Endothelial cell of umbilical vein (primary cell): ENCODE data around the gene C17orf50. TPM values are rescaled to one million over a fixed set of nuclear protein-coding genes. Genes with fewer than 3 reads are reported as not detected.

Experiments
- BruUV-seq: library from RNA; stranded (reverse); fragments of 400-500 nt; replicated peaks from 2 replicates; lab custom pipeline; 2021; lab: Mats Ljungman, UMichigan
- CTCF ChIA-PET: fragments of 300-600, 350-600 bp; sonication (Branson Sonifier 250); formaldehyde crosslinking; loops from one replicate; lab custom pipeline; 2021; ENCODE audit warnings: antibody characterized with exemption, inconsistent platforms; lab: Charles Lee
- POLR2A ChIA-PET: fragments of 300-600, 350-600 bp; sonication (Branson Sonifier 250); formaldehyde crosslinking; loops from one replicate; lab custom pipeline; 2021; ENCODE audit warnings: antibody characterized with exemption, inconsistent platforms; lab: Charles Lee
- DNase-seq: peaks from one replicate; pipeline ENCODE4 v3.0.0-alpha.2; 2011; ENCODE audit warnings: low read depth, low spot score
- FAIRE-seq: peaks from 2 replicates; lab custom pipeline; 2011; peaks lifted over from hg19 to GRCh38; lab: Jason Lieb, UNC
- H2AFZ ChIP-seq: 2 replicates; pipeline ENCODE4 v1.6.0; 2012; ENCODE audit warnings: low read depth, low read length, control low read depth, inconsistent platforms
- H3K27ac ChIP-seq: 2 replicates; pipeline ENCODE4 v1.5.1; 2011; ENCODE audit warnings: low read depth, mild to moderate bottlenecking, control low read depth, low read length, moderate library complexity; ENCODE audit not compliant: insufficient read depth
- H3K27me3 ChIP-seq, 2 experiments: 2 replicates each; pipeline versions ENCODE4 v1.6.0 to v1.6.1; 2011; ENCODE audit warnings: low read length in 2 of 2, mixed read lengths in 1 of 2; ENCODE audit not compliant: control insufficient read depth in 2 of 2, insufficient read depth in 2 of 2
- H3K36me3 ChIP-seq, 2 experiments: 2 replicates in 1 of 2; 3 replicates in 1 of 2; pipeline ENCODE4 v1.5.1; 2011; ENCODE audit warnings: low read length in 2 of 2, mild to moderate bottlenecking in 1 of 2, moderate library complexity in 1 of 2; ENCODE audit not compliant: control insufficient read depth in 2 of 2, insufficient read depth in 2 of 2; ENCODE audit errors: extremely low read depth in 1 of 2
- H3K4me1 ChIP-seq: 3 replicates; pipeline ENCODE4 v1.5.1; 2011; ENCODE audit warnings: mild to moderate bottlenecking, low read length; ENCODE audit not compliant: control insufficient read depth, insufficient read depth; ENCODE audit errors: extremely low read depth
- H3K4me2 ChIP-seq: 2 replicates; pipeline ENCODE4 v1.6.1; 2011; ENCODE audit warnings: low read length, control low read depth, mixed read lengths; ENCODE audit not compliant: insufficient read depth
- H3K4me3 ChIP-seq, 3 experiments: fragments of 200-600 bp in 1 of 3; sonication (generic), shearing (Covaris generic) in 1 of 3; replicated peaks in 1 of 3; 2 replicates each; pipeline ENCODE4 v1.5.1; 2011 to 2016; ENCODE audit warnings: control low read depth in 3 of 3, low read length in 3 of 3, mild to moderate bottlenecking in 2 of 3, inconsistent platforms in 1 of 3, low read depth in 1 of 3, moderate library complexity in 1 of 3; ENCODE audit not compliant: insufficient read depth in 1 of 3
- H3K79me2 ChIP-seq: 2 replicates; pipeline ENCODE4 v1.6.0; 2012; ENCODE audit warnings: low read length, inconsistent platforms; ENCODE audit not compliant: control insufficient read depth, insufficient read depth
- H3K9ac ChIP-seq: replicated peaks from 2 replicates; pipeline ENCODE3; 2011; ENCODE audit warnings: low read length, control low read depth; ENCODE audit not compliant: insufficient read depth; ENCODE audit errors: extremely low read depth
- H3K9me1 ChIP-seq: replicated peaks from 3 replicates; pipeline ENCODE4 v1.6.0; 2011; ENCODE audit warnings: mild to moderate bottlenecking, low read length; ENCODE audit not compliant: control insufficient read depth, insufficient read depth; ENCODE audit errors: extremely low read depth
- H3K9me3 ChIP-seq: replicated peaks from 2 replicates; pipeline ENCODE4 v1.5.1; 2012; ENCODE audit warnings: low read length, inconsistent platforms; ENCODE audit not compliant: control insufficient read depth, insufficient read depth
- H4K20me1 ChIP-seq: replicated peaks from 2 replicates; pipeline ENCODE3; 2011; ENCODE audit warnings: mild to moderate bottlenecking, low read length; ENCODE audit not compliant: control insufficient read depth, insufficient read depth; ENCODE audit errors: extremely low read depth
- EZH2 ChIP-seq: IDR thresholded peaks from 2 replicates; pipeline ENCODE4 v1.6.1; 2012; ENCODE audit warnings: borderline replicate concordance, low read depth, mild to moderate bottlenecking, moderate library complexity, low read length, inconsistent platforms; ENCODE audit not compliant: severe bottlenecking
- FOS ChIP-seq: IDR thresholded peaks from 2 replicates; pipeline ENCODE4 v1.6.1; 2011; ENCODE audit warnings: mild to moderate bottlenecking, low read length, moderate library complexity, borderline replicate concordance; ENCODE audit not compliant: insufficient read depth
- GATA2 ChIP-seq: IDR thresholded peaks from 2 replicates; pipeline ENCODE4 v1.7.0; 2011; ENCODE audit warnings: low read depth, mild to moderate bottlenecking, moderate library complexity, mixed read lengths, low read length; ENCODE audit not compliant: insufficient read length, insufficient read depth
- JUN ChIP-seq: IDR thresholded peaks from 2 replicates; pipeline ENCODE4 v1.6.1; 2011; ENCODE audit warnings: borderline replicate concordance, low read depth; ENCODE audit not compliant: insufficient read length, insufficient read depth
- MYC ChIP-seq: IDR thresholded peaks from one replicate; pipeline ENCODE4 v1.6.1; 2011; ENCODE audit warnings: mild to moderate bottlenecking, low read depth, low read length
- POLR2A ChIP-seq: IDR thresholded peaks from 2 replicates; pipeline ENCODE4 v1.6.1; 2012; ENCODE audit warnings: low read depth, mild to moderate bottlenecking, control low read depth, low read length
- POLR2AphosphoS5 ChIP-seq: IDR thresholded peaks from 2 replicates; pipeline ENCODE4 v1.6.1; 2012; ENCODE audit warnings: low read depth, mild to moderate bottlenecking, control low read depth, low read length, moderate library complexity; ENCODE audit not compliant: insufficient read depth
- dilution Hi-C: fragments of 300-500 bp; cut with MboI; formaldehyde crosslinking; loops from one replicate; pipeline ENCODE4 v1.15.0; 2019; ENCODE audit warnings: low sequenced_read_pairs; ENCODE audit not compliant: extremely low pct_ligation_motif_present
- intact Hi-C: fragments of 100-400 bp; cut with micrococcal nuclease; formaldehyde crosslinking; loops from one replicate; pipeline ENCODE4 v1.10.0; 2022
- polyA plus RNA-seq, 4 experiments: library from polyadenylated mRNA; depleted of rRNA in 3 of 4; stranded (reverse) in 3 of 4; unstranded in 1 of 4; fragments of >200 nt; gene quantifications; 2 replicates each; pipeline versions ENCODE4 v1.2.1 to v1.2.3, GENCODE V29; 2011 to 2012; ENCODE audit warnings: missing spikeins in 1 of 4
- total RNA-seq: library from RNA; stranded (reverse); gene quantifications from 2 replicates; pipeline ENCODE4 v1.2.3, GENCODE V29; 2021
- TF ChIP-seq, protein P1 (sequence below), 2 donors: IDR thresholded peaks; 1 replicate in 1 of 2; 2 replicates in 1 of 2; pipeline ENCODE4 v1.5.1; 2011; ENCODE audit warnings: low read length in 2 of 2, mild to moderate bottlenecking in 2 of 2, moderate library complexity in 2 of 2, control low read depth in 1 of 2, inconsistent platforms in 1 of 2, low read depth in 1 of 2; ENCODE audit not compliant: insufficient read depth in 1 of 2; ENCODE audit errors: extremely low read depth in 1 of 2
- TF ChIP-seq, protein P2 (sequence below): IDR thresholded peaks from 2 replicates; pipeline ENCODE4 v1.6.1; 2011; ENCODE audit not compliant: insufficient read depth, insufficient read length

The C17orf50 gene
- total and polyA plus RNA-seq, 2 donors (not counting 3 experiments of a cell fraction or from before 2014, with no cell fraction given) = 0.15 TPM; not detected in 1

DNA sequence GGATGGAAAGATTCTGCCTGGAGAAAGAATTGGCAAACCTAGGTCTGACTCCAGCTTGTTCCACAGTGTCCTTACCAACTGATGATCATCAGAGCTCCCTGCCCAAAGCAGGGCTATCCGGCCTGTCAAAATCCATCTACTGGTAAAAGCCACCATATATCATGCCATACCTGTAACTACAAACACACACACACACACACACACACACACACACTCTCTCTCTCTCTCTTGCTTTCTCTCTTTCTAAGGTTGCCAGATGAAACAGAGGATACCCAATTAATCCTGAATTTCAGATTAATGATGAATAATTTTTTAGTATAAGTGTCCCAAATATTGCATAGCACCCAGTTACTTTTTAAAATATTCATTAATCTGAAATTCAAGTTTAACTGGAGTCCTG, 36.3 kb downstream of the C17orf50 start:
- Histone ChIP-seq H3K9me1 (no peaks in the 10 kb centered on the region), H2AFZ (no peak overlapping the region), H4K20me1 (no peaks in the 10 kb centered on the region), H3K4me3 (no peak overlapping the region), H3K36me3 (no peaks in the 10 kb centered on the region), H3K27me3 (peaks cover 34 to 57% of the 10 kb centered on the region in 2 experiments), H3K79me2 (no peaks in the 10 kb centered on the region), H3K9ac (no peak overlapping the region), H3K27ac (no peak overlapping the region), H3K9me3 (no peaks in the 10 kb centered on the region), H3K4me2 (no peak overlapping the region), H3K4me1 (peaks cover 28% of the 10 kb centered on the region)
- intact Hi-C loops = no loop called here
- ChIA-PET CTCF (interaction anchor here (1.0 to 8.1 kb wide), 5 partner anchors 12 to 33 kb away, joined by 3 to 68 read pairs (median 6); partner anchors contain the start of gene TAF15), POLR2A (interaction anchor here (1.5 kb wide), 1 partner anchor 12 kb away, joined by 5 read pairs; the partner anchor contains the start of gene TAF15)
- BruUV-seq = no TSS peak
- FAIRE-seq (no peak), DNase-seq (no peak)
- TF ChIP-seq JUN = no peak
- TF ChIP-seq, protein P1, sequence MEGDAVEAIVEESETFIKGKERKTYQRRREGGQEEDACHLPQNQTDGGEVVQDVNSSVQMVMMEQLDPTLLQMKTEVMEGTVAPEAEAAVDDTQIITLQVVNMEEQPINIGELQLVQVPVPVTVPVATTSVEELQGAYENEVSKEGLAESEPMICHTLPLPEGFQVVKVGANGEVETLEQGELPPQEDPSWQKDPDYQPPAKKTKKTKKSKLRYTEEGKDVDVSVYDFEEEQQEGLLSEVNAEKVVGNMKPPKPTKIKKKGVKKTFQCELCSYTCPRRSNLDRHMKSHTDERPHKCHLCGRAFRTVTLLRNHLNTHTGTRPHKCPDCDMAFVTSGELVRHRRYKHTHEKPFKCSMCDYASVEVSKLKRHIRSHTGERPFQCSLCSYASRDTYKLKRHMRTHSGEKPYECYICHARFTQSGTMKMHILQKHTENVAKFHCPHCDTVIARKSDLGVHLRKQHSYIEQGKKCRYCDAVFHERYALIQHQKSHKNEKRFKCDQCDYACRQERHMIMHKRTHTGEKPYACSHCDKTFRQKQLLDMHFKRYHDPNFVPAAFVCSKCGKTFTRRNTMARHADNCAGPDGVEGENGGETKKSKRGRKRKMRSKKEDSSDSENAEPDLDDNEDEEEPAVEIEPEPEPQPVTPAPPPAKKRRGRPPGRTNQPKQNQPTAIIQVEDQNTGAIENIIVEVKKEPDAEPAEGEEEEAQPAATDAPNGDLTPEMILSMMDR (IDR thresholded peaks at IDR 0.05; ENCODE audit: extremely low read depth in 1 of 2, insufficient read depth in 1 of 2, low read depth in 1 of 2, low read length in 2 of 2) = no peak
- TF ChIP-seq MYC = no peak
- no peak for TF ChIP-seq EZH2
- no peak for TF ChIP-seq FOS
- TF ChIP-seq POLR2A = no peak
- TF ChIP-seq, protein P2, sequence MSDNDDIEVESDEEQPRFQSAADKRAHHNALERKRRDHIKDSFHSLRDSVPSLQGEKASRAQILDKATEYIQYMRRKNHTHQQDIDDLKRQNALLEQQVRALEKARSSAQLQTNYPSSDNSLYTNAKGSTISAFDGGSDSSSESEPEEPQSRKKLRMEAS = no peak
- no peak for TF ChIP-seq POLR2AphosphoS5
- no peak for TF ChIP-seq GATA2
- dilution Hi-C loops = no loop called here
